Measurements from ENCODE around the gene TNFAIP1.
A peak's percentile ranks its signal among the peaks of the same experiment; 100 is the strongest.

The TNFAIP1 gene

GRCh38 chr17:28346746-28347246 is 11.2 kb downstream of the TNFAIP1 start:
- DNase-seq, result no peak

GRCh38 chr17:28347261-28347891 is 11.8 kb downstream of the TNFAIP1 start:
- no peak for DNase-seq

GRCh38 chr17:28348979-28349378 is 13.4 kb downstream of the TNFAIP1 start:
- DNase-seq, result no peak

DNA sequence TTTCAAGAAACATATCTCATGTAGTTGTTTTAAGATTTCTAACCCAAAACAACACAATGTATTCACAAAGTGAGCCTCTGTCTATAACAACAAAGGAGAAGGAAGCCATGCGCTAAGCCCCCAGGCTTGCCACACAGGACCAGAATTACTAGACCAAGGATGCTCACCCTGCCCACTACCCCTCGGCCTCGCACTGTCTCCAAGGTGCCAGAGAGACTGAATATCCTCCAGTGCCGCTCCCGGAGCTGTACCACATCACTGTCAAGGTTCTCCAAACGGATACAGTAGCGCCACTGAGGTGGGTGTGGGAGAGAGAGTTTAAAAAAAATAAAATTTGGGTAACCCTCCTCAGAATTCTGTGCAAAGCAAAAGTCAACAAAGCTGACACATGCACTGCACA is 14.7 kb downstream of the TNFAIP1 start:
- DNase-seq, result no peak

GRCh38 chr17:28357061-28357900 is 21.7 kb downstream of the TNFAIP1 start, which contains the start of gene POLDIP2:
POLDIP2 (minus strand) TSS chr17:28357527; CDS start chr17:28357448, 79 bp downstream.
- peak; percentile 31 for DNase-seq

DNA sequence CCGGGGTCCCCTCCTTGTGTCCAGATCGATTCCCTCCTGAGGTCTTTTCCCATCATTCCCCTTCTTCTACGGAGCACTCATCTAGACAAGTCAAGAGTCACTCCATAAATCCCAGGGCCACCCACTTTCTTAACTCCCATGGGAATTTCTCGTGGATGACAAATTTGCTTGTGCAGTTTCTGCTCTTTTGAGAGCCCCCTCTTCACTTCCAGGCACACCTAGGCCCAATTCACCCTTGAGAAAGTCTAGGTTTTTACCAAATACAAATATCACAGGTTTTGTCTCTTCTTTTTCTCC is 22.3 kb downstream of the TNFAIP1 start:
- DNase-seq, result no peak

DNA sequence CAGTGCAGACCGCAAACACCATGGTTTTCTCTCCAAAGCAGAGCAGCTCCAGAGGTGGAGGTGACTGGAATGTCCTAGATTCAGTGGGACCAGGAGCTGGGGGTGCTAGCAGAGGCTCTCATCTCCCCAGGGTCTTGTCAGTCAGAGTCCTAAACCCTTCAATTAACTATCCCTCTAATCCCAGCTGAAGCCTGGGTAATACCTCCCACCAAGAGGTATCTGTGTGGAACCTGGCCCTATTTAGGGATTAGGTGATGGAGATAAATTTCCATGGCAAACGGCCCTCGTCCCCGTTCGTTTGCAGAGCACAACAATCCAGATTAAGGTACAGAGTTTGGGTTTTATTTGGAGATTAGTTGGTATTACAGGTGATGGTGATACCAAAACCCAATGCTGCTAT is 27.6 kb downstream of the TNFAIP1 start:
- no peak for DNase-seq

DNA sequence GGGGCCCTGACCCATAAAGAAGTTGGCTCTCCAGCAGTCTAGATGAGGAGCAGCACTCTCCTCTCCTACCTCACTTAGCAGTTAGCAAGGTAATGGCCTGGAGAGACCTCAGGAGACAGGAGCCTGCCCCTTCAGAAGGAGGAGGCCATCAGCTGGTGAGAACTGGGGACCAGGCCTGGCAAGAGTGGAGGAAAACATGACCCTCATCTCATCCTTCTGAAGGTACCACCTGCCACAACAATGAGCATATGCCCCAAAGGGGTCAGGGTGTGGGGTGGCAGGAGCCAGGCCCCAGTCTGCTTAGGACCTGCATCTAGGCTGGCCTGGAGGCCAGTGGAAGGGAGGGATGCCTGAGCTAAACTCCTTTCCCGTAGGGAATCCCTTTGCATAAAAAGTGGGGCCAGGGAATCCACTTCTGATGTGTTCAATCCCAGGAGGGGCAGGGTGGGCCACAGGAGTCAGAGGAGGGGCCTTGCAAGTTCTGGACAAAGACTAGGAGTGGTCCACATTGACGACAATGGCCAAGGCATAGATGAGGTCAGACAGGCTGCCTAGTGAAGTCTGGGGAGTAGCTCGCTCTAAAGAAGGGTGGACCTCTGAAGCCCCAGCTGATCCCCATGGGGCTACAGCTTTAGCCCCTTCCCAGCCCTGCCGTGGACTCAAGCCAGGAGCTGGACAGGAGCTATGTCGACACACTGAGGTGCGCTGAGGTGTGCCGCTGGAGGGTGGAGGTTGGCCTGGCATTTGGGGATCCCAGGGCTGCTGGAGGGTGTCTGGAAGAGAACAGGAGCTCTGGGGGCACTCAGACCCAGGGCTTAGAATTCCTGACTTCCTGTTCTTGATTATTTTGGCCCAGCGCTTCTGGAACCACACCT is 28.5 kb downstream of the TNFAIP1 start:
- DNase-seq, result no peak

GRCh38 chr17:28364665-28365363 is 29.3 kb downstream of the TNFAIP1 start, which contains the start of gene SEBOX:
SEBOX (minus strand) TSS chr17:28365199; CDS start chr17:28365151, 48 bp downstream.
- no peak for DNase-seq

GRCh38 chr17:28365487-28365886 is 29.9 kb downstream of the TNFAIP1 start:
- DNase-seq, result no peak

DNA sequence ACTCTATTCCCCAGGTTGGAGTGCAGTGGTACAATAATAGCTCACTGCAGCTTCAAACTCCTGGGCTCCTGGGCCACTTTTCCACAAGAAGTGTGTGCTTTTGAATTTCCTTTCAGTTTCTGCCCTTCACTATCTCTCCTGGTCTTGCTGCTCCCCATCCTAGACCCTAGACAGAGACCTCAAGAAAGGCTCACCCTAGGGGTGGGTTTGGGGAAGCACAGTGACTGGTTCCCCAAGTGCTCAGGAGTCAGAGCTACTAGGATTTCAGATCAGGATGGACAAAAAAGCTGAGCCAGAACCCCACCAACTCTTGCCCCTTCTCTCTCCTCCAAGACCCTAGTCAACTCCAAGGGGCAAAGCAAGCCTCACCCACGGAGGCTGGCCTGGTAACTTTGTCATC is 31.0 kb downstream of the TNFAIP1 start:
- DNase-seq, result no peak

DNA sequence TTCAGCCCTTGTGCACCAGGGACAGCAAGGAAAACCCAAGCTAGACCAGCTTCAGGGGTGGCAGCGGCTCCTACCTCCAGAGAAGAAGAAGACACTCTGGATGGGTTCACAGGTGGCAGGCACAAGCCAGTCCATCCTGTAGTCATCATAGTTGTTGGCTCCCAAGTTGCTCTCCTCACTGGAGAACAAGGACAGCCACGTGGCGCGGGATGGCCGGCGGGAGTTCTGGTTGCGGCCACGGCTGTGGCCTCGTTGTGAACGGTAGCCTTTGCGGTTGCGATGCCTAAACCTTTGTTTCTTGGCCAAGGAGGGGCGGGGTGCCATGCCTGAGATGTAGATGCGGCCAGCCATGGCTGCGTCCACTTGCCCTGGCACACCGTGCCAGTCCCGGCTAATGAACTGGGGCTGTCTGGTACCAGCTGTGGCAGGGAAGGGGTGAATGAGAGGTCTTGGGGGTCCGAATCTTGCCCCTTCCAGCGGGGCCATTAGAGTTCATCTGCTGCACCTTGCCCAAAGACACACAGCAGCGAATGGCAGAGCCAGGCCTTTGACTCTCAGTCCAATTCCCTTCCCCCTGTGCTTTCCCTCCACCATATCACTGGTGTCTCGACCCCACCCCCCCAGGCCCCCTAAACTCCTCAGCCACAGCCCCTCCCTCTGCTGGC is 32.2 kb downstream of the TNFAIP1 start:
- no peak for DNase-seq

GRCh38 chr17:28368306-28368831 is 32.8 kb downstream of the TNFAIP1 start:
- no peak for DNase-seq

DNA sequence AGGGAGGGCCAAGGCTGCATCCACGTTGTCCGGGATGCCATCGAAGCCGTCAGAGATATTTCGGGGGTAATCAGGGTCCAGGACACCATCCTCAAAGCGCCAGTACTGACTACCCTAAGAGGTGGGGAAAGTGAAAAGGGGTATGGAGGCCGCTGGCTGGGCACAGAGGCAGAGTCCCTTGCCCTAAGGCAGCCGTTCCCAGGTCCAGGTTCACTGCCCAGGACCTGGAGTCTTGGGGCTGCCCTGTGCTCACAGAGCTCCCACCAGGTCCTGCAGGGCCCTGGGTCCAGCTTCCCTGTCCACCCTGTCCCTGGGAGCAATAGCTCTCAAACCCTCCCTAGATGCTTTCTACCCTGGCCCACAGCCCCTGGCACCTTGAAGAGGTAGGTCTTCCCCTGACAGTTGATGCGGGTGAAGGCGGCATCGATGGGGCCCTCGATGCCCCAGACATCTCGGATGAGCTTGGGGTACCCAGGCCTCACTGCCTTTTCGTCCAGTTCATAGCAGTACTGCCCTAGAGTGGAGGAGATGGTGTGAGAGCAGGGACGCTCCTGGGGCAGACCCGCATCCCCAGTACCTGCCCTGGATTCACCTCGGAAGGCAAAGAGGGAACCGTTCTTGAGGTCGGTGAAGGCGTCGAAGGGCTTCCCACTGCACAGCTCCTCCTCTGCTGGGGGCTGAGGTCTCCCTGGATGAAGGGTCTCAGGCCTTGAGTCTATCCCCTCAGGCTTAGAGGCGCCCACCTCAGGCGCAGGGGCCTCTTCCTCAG is 33.5 kb downstream of the TNFAIP1 start:
- DNase-seq, result no peak

- no peak for DNase-seq
These were observed 34.1 kb downstream of the TNFAIP1 start for GRCh38 chr17:28369684-28370034.

DNA sequence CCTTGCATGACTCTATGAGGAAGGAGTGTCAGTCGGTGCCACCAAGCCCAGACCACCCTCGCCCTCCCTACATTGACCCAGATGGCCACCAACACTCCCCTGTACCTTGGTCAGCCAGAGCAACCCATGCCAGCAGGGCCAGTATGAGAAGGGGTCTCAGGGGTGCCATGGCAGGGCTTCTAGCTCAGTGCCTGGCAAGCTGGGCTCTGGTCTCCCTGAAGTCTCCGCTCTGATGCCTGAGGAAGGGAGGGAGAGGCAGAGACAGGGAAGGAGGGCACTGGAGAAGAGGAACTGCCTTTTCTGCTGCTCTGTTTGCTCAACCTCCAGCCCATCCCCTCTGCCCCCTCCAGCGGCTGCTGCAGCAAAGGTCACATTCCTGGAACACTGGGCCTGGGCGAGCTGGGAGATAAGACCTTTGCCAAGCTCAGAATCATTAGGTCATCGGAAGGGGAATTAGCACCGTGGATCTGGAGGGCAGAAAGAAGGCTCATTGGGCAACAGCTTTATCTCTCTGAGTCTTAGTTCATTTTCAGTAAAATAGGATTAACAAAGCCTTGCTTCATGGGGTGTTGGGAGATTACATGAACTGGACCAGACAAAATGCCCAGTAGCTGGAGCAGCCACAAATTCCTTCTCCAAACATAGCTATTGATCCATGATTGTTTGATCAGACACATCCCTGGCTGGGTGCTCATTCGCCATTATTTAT is 34.6 kb downstream of the TNFAIP1 start, which contains the start of gene VTN:
Gene VTN (minus strand): TSS at position 273 of the 709 bp plus-strand sequence. CDS start 104 bp downstream, at position 169.
- DNase-seq, result no peak

DNA sequence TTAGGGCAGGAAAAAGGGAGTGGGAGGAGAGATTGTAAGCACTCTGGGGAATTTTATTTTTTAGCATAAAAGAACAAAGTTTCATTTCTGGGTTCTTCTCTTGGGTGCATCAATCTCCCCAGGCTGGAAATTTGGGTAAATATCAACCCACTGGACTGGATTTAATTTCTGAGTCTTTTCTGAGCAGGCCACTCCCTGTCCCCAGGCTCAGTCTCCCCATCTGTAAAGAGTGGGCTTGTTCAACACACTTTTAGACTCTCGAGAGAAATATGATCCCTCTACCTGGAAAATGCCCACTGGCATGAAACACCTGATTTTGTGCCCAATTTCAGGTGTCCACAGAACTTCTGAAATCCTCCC is 35.2 kb downstream of the TNFAIP1 start:
- DNase-seq, result no peak

DNA sequence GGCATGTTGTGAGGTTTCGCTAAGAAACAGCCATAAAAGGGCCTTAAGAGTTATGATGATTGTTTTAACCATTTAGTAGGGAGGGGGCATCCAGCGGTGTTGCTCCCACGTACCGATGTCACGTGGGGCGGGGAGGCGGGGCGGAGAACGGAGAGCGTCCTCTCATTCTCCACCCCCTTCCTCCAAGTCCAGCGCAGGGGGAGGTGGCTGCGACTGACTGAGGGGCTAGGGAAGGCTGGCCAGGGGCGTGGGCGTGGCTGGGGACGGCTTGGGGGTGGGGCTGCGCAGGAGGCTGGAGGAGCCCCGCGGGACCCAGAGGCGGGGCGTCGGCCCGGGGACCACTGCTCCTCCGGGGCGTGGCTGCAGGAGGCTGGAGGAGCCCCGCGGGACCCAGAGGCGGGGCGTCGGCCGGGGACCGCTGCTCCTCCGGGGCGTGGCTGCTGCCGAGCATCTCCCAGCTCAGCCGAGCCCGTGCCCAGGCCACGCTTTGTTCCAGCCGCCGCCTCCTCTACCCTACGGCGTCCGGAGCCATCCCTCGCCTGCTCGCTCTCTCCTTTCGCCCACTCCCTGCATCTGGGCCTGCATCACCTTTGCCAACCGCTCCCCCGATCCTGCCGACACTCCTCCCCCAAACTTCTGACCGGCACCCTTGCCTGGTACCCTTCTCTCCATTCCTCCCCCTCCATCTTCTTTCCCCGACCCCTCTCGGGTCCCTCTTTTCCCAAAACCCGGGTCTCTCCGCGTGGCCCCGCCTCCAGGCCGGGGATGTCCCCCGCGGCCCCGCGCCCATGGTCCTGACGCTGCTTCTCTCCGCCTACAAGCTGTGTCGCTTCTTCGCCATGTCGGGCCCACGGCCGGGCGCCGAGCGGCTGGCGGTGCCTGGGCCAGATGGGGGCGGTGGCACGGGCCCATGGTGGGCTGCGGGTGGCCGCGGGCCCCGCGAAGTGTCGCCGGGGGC is 36.0 kb downstream of the TNFAIP1 start, which contains the start of gene SARM1:
Gene SARM1 (plus strand): TSS at position 450 of the 958 bp plus-strand sequence. CDS start 339 bp downstream, at position 789.
- no peak for DNase-seq

Measured in NCI-H2081 treated with DMSO at 0.1 percent for 48 hours (cell line).